Islet of Langerhans (tissue), 1 donor: ENCODE data around the gene MEAK7.

ENCODE experiments used
- FAIRE-seq: peaks from one replicate; lab custom pipeline; 2011; peaks lifted over from hg19 to GRCh38; lab: Jason Lieb, UNC

Gene MEAK7

GRCh38 chr16:84486551-84487235 lies 17.8 kb downstream of the MEAK7 start:
- FAIRE-seq = no peak

GRCh38 chr16:84486126-84486525 lies 18.3 kb downstream of the MEAK7 start:
- no peak for FAIRE-seq

GRCh38 chr16:84485255-84486010 lies 19.0 kb downstream of the MEAK7 start:
- no peak for FAIRE-seq

GRCh38 chr16:84484579-84485254 lies 19.7 kb downstream of the MEAK7 start:
- peak; percentile 36 for FAIRE-seq

- FAIRE-seq = no peak
Observed at GRCh38 chr16:84483882-84484565, 20.4 kb downstream of the MEAK7 start.

- FAIRE-seq = no peak
Observed at GRCh38 chr16:84482951-84483881, 21.2 kb downstream of the MEAK7 start.

GRCh38 chr16:84482001-84482891 lies 22.2 kb downstream of the MEAK7 start:
- FAIRE-seq = no peak

- FAIRE-seq = no peak
Observed at GRCh38 chr16:84481051-84481735, 23.3 kb downstream of the MEAK7 start.

- no peak for FAIRE-seq
Observed at GRCh38 chr16:84479716-84480450, 24.6 kb downstream of the MEAK7 start.

- FAIRE-seq = peak; percentile 27
Observed at GRCh38 chr16:84478172-84478947, 26.1 kb downstream of the MEAK7 start.

GRCh38 chr16:84477661-84478060 lies 26.8 kb downstream of the MEAK7 start:
- FAIRE-seq = no peak

GRCh38 chr16:84476401-84476800 lies 28.1 kb downstream of the MEAK7 start:
- no peak for FAIRE-seq

GRCh38 chr16:84475643-84476240 lies 28.7 kb downstream of the MEAK7 start:
- FAIRE-seq = no peak

GRCh38 chr16:84471966-84472365 lies 32.5 kb downstream of the MEAK7 start:
- FAIRE-seq = no peak

- no peak for FAIRE-seq
Observed at GRCh38 chr16:84471316-84471715, 33.1 kb downstream of the MEAK7 start.

GRCh38 chr16:84467709-84468108 lies 36.8 kb downstream of the MEAK7 start:
- no peak for FAIRE-seq

GRCh38 chr16:84467256-84467655 lies 37.2 kb downstream of the MEAK7 start:
- no peak for FAIRE-seq

- no peak for FAIRE-seq
Observed at GRCh38 chr16:84466692-84467091, 37.8 kb downstream of the MEAK7 start.
